Psoas muscle (tissue), 8 donors: Measurements from ENCODE around the gene ARPC5L. TPM values are rescaled to one million over a fixed set of nuclear protein-coding genes. Genes with fewer than 3 reads are reported as not detected.

Experiments
- ATAC-seq, 4 donors: fragments of 200-7000 bp; cut with Tn5 transposase; one replicate each; pipeline ENCODE4 v1.9.1; 2020; ENCODE audit warnings: moderate library complexity in 3 of 4, mild to moderate bottlenecking in 2 of 4
- DNase-seq, 2 donors: peaks; one replicate each; pipeline ENCODE4 v3.0.0-alpha.2; 2020
- H3K27ac ChIP-seq: fragments of 200-600 bp; one replicate; pipeline ENCODE4 v1.8.0; 2022
- H3K27me3 ChIP-seq, 3 donors: fragments of 200-600 bp in 1 of 3; one replicate each; pipeline versions ENCODE4 v1.6.1 to v1.8.0; 2013 to 2022; ENCODE audit warnings: low read length in 2 of 3, mild to moderate bottlenecking in 2 of 3, moderate library complexity in 1 of 3; ENCODE audit not compliant: insufficient read depth in 3 of 3
- H3K36me3 ChIP-seq, 2 donors: fragments of 200-600 bp in 1 of 2; one replicate each; pipeline versions ENCODE4 v1.6.1 to v1.8.0; 2013 to 2022; ENCODE audit warnings: low read depth in 1 of 2, mild to moderate bottlenecking in 1 of 2, moderate library complexity in 1 of 2; ENCODE audit not compliant: insufficient read depth in 1 of 2
- H3K4me1 ChIP-seq: fragments of 200-600 bp; one replicate; pipeline ENCODE4 v1.8.0; 2022
- H3K4me3 ChIP-seq: fragments of 200-600 bp; one replicate; pipeline ENCODE4 v1.8.0; 2022; ENCODE audit warnings: mild to moderate bottlenecking
- H3K9me3 ChIP-seq: fragments of 200-600 bp; one replicate; pipeline ENCODE4 v1.8.0; 2022
- WGBS, 3 donors: extraction: QIAGEN DNeasy Blood & Tissue Kit; methylation state at CpG; one replicate each; pipeline versions ENCODE4 v1.1.6 to v1.1.7; 2013; 5-methylcytosine and 5-hydroxymethylcytosine counted together
- intact Hi-C, 2 donors: fragments of 100-400 bp; cut with DNase I; formaldehyde crosslinking; loops; one replicate each; pipeline versions ENCODE4 v1.11.0 to v1.14.2; 2022
- long read RNA-seq, 2 donors: library from polyadenylated mRNA; unstranded; transcript quantifications; one replicate each; pipeline ENCODE4 v2.0.0, GENCODE V29; 2021
- polyA plus RNA-seq, 3 donors: library from polyadenylated mRNA; stranded (reverse); fragments of 200-250 nt; gene quantifications; one replicate each; pipeline ENCODE4 v1.2.3, GENCODE V29; 2013
- total RNA-seq, 4 donors: library from RNA; stranded (reverse); fragmentation: NEBNext Ultra II Directional in 2 of 4; extraction: Animal tissue kit (Norgen Biotek cat#: 25700) in 2 of 4; gene quantifications; one replicate each; pipeline versions ENCODE4 v1.2.1 to v1.2.4, GENCODE V29; 2021 to 2023
- TF ChIP-seq, protein P1 (sequence below): fragments of 200-600 bp; IDR thresholded peaks from one replicate; pipeline ENCODE4 v1.8.0; 2022; ENCODE audit warnings: antibody characterized with exemption
- donor health status: healthy with polysubstance abuse.
- donor health status: DM: no; HTN: no; CAD: no; lungs with moderate emphysema.
- donor health status: Bipolar disorder and iron deficiency.
- donor health status: healthy.
- donor health status: DM: yes; HTN: yes; CAD: no.
- donor health status: DM: no; HTN: no; CAD: no.
- donor health status: DM: no; HTN: no; CAD: no.
- donor health status: DM: yes; HTN: yes; CAD: no.

The ARPC5L gene
- total RNA-seq (10 to 100 TPM; 32.3 to 54.9 (median 47.7) TPM), polyA plus RNA-seq (100 to 1,000 TPM in 1 of 3 donors, 10 to 100 TPM in 2; 47.0 to 165 (median 96.4) TPM)
- long read RNA-seq, donor 1, transcript ARPC5L-201 (4 exons, 1,325 nt) = major isoform, 39 of 50 reads
- long read RNA-seq, donor 1, partial matches to known transcripts = 0 of 50 reads
- long read RNA-seq, donor 1, other reads (novel, unspliced or antisense) = 11 of 50 reads
- long read RNA-seq, donor 2, transcript ARPC5L-201 (4 exons, 1,325 nt) = major isoform, 105 of 114 reads
- long read RNA-seq, donor 2, partial matches to known transcripts = 1 of 114 reads
- long read RNA-seq, donor 2, other reads (novel, unspliced or antisense) = 3 of 114 reads

DNA sequence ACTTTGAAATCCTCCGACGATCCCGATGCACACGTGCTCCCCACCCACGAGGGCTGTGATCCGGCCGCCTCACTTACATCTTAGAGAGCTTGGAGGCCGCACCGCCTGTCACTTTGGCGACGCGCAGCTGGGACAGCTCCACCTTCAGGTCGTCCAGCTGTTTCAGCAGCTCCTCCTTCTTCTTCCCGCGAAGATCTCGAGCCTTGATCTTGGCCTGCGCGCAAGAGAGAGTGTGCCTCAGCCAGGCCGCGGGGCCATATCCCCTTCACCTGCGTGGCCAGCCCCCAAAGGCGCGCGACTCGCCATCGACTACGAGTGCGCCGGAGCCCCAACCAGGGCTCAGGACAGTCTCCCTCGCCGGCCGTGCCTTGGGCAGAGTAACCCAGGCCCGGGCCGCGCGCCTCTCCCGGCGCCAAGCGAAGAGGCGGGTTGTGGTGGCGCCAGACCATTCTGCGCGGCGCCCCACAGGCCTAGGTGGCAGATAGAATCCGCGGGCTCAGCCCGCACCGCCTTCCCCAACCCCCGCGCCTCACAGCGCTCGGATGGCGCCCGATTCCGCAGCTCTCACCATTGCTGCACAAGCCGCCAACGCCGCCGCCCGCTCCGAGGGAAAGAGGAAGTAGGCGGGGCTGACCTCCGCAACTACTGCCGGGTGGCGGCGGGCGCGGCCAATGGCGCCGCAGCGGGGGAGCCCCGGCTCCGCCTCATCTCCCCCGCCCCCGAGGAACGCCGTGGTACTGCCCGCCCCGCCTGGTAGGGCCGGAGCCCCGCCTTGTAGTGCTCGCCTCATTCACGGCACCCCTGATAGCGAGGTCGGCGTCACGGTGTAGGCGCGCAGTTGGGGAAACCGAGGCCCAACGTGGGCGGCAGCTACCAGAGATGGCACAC lies at the start of gene ARPC5L, which contains the start of gene RPL35:
ARPC5L (plus strand) TSS at position 789 of the 888 bp plus-strand sequence. CDS start 7,161 bp downstream, outside the sequence.
RPL35 (minus strand) TSS at position 616 of the 888 bp plus-strand sequence; CDS start at position 571, 45 bp downstream.
- Histone ChIP-seq H3K4me1 (peaks cover 29% of the 10 kb centered on the region), H3K9me3 (no peaks in the 10 kb centered on the region), H3K27me3 (no peaks in the 10 kb centered on the region), H3K36me3 (peaks cover 8 to 47% of the 10 kb centered on the region in 2 donors), H3K4me3 (peak within 1 kb of the TSS; percentile 91), H3K27ac (peak within 1 kb of the TSS; percentile 92)
- ATAC-seq (peak; percentile 93 to 96 (median 95)), DNase-seq (peak; percentile 96 to 97)
- intact Hi-C loops = no loop called here
- WGBS, 3 donors = 0 to 2% (median 1%) methylated on average over 72 to 92 of the region's 92 CpGs
- TF ChIP-seq, protein P1, sequence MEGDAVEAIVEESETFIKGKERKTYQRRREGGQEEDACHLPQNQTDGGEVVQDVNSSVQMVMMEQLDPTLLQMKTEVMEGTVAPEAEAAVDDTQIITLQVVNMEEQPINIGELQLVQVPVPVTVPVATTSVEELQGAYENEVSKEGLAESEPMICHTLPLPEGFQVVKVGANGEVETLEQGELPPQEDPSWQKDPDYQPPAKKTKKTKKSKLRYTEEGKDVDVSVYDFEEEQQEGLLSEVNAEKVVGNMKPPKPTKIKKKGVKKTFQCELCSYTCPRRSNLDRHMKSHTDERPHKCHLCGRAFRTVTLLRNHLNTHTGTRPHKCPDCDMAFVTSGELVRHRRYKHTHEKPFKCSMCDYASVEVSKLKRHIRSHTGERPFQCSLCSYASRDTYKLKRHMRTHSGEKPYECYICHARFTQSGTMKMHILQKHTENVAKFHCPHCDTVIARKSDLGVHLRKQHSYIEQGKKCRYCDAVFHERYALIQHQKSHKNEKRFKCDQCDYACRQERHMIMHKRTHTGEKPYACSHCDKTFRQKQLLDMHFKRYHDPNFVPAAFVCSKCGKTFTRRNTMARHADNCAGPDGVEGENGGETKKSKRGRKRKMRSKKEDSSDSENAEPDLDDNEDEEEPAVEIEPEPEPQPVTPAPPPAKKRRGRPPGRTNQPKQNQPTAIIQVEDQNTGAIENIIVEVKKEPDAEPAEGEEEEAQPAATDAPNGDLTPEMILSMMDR = no peak

DNA sequence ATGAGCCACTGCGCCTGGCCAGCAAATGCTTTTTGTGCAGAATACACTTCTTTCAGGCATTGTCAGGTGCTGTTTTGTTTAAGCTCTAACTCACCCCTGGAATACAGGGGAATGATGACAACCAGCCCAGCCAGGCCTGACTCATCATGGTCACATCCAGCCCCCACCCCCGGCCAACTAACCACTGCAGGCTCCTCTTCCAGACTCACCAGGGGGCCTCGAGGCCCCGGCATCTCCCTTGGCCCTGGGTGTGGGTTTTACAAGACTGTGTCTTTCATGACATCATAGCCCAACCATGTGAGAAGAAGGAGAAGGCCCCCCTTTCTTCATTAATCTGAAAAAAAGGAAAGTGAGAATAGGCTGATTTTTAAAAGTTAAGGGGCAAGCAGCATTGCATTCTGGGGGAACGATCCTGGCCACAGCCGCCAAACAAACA lies 49.5 kb upstream of the ARPC5L start:
- no peak overlapping the region for H3K4me3 ChIP-seq
- H3K27ac ChIP-seq = no peak overlapping the region
- WGBS, 3 donors = 69 to 76% (median 73%) methylated on average over 6 of the region's 6 CpGs
- ATAC-seq (peak; percentile 43 to 57 (median 49)), DNase-seq (peak in 1 of 2 donors; percentile 78)
- no peaks in the 10 kb centered on the region for H3K4me1 ChIP-seq
- no peaks in the 10 kb centered on the region for H3K27me3 ChIP-seq
- TF ChIP-seq, protein P1 = no peak
- no peaks in the 10 kb centered on the region for H3K9me3 ChIP-seq
- H3K36me3 ChIP-seq = no peaks in the 10 kb centered on the region
- intact Hi-C loops = no loop called here

DNA sequence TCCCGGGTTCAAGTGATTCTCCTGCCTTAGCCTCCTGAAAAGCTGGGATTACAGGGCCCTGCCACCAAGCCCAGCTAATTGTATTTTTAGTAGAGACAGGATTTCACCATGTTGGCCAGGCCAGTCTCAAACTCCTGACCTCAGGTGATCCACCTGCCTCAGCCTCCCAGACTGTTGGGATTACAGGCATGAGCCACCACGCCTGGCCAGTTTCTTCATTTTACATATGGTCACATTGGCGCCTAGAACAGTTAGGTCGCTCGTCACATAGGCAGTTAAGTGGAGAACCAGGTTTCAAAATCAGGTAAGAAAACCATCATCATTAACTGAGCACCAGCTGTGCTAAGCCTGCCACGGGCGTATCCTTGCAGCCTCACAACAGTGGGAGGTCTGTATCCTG lies 48.9 kb upstream of the ARPC5L start:
- ATAC-seq (no peak), DNase-seq (no peak)
- 85 to 86% (median 86%) methylated on average over 7 of the region's 7 CpGs for WGBS, 3 donors
- Histone ChIP-seq H3K27me3 (no peaks in the 10 kb centered on the region), H3K9me3 (no peaks in the 10 kb centered on the region), H3K36me3 (no peaks in the 10 kb centered on the region), H3K4me1 (no peaks in the 10 kb centered on the region), H3K4me3 (no peak overlapping the region), H3K27ac (no peak overlapping the region)
- TF ChIP-seq, protein P1 = no peak
- intact Hi-C loops = no loop called here

DNA sequence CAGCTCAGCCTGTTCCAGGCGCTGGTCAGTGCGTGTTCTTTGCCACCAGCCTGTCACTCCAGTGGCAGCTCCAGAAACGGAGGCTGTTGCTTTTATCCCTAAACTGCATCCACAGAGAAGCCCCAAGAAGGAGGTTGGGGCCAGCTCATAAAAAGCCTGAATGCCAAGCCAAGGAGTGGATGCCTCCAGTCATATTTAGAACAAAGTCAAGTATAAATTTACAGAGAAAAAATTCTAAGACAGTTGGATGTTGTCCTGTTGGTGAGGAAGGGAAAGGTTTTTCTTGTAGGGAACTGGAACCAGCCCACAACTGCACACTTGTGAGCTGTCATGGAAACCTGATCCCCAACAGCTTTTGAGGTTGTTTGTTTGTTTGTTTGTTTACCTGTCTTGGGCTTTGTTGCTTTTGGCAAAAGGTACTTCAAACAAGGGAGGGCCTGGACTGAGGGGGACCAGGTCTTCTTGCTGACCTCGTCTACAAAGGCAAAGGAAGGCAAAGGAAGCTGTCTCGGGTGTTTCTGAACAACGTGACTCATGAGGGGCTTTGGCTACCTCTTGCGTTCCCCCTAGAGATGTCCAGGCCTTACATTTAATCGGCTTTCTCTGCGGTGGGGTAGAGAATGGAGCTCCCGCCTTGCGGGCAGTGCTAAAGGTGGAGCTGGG lies 48.3 kb upstream of the ARPC5L start:
- no peaks in the 10 kb centered on the region for H3K9me3 ChIP-seq
- H3K27me3 ChIP-seq = no peaks in the 10 kb centered on the region
- H3K36me3 ChIP-seq = no peaks in the 10 kb centered on the region
- H3K4me1 ChIP-seq = no peaks in the 10 kb centered on the region
- no peak overlapping the region for H3K27ac ChIP-seq
- no peak for ATAC-seq
- 57 to 71% (median 62%) methylated on average over 11 of the region's 11 CpGs for WGBS, 3 donors
- TF ChIP-seq, protein P1 = no peak
- no peak overlapping the region for H3K4me3 ChIP-seq
- intact Hi-C loops = no loop called here
- DNase-seq = no peak
